ENCODE measurements around the gene IGF2BP1. TPM values are rescaled to one million over a fixed set of nuclear protein-coding genes. Genes with fewer than 3 reads are reported as not detected.

Gene IGF2BP1
- total RNA-seq, 1 donor, result 2.6 TPM

- no peak for DNase-seq (ENCODE audit: low read depth)
- H3K4me3 ChIP-seq (ENCODE audit: low read depth, low read length), result peak overlapping the region; percentile 18
- no peak for TF ChIP-seq CTCF (IDR thresholded peaks at IDR 0.05; ENCODE audit: insufficient read depth, low read depth, low read length)
These were observed 16.4 kb downstream of the IGF2BP1 start for GRCh38 chr17:49013311-49014213.

- no peak for TF ChIP-seq CTCF (IDR thresholded peaks at IDR 0.05; ENCODE audit: insufficient read depth, low read depth, low read length)
- H3K4me3 ChIP-seq (ENCODE audit: low read depth, low read length), result no peak overlapping the region
- no peak for DNase-seq (ENCODE audit: low read depth)
These were observed 18.2 kb downstream of the IGF2BP1 start for GRCh38 chr17:49015179-49015923.

- no peak for DNase-seq (ENCODE audit: low read depth)
- TF ChIP-seq CTCF (IDR thresholded peaks at IDR 0.05; ENCODE audit: insufficient read depth, low read depth, low read length), result no peak
- no peak overlapping the region for H3K4me3 ChIP-seq (ENCODE audit: low read depth, low read length)
These were observed 19.0 kb downstream of the IGF2BP1 start for GRCh38 chr17:49015924-49016774.

GRCh38 chr17:49016775-49017463 is 19.7 kb downstream of the IGF2BP1 start:
- peak; percentile 87 for DNase-seq (ENCODE audit: low read depth)
- no peak for TF ChIP-seq CTCF (IDR thresholded peaks at IDR 0.05; ENCODE audit: insufficient read depth, low read depth, low read length)
- no peak overlapping the region for H3K4me3 ChIP-seq (ENCODE audit: low read depth, low read length)

- TF ChIP-seq CTCF (IDR thresholded peaks at IDR 0.05; ENCODE audit: insufficient read depth, low read depth, low read length), result no peak
- H3K4me3 ChIP-seq (ENCODE audit: low read depth, low read length), result no peak overlapping the region
- DNase-seq (ENCODE audit: low read depth), result no peak
These were observed 21.0 kb downstream of the IGF2BP1 start for GRCh38 chr17:49018116-49018612.

GRCh38 chr17:49018748-49019147 is 21.6 kb downstream of the IGF2BP1 start:
- H3K4me3 ChIP-seq (ENCODE audit: low read depth, low read length), result no peak overlapping the region
- no peak for TF ChIP-seq CTCF (IDR thresholded peaks at IDR 0.05; ENCODE audit: insufficient read depth, low read depth, low read length)
- DNase-seq (ENCODE audit: low read depth), result no peak
